GM21737 (cell line): ENCODE measurements around the gene EXD2.
A peak's percentile ranks its signal among the peaks of the same experiment; 100 is the strongest.
"Not testable (repeated sequence)": the region's sequence is repeated elsewhere in the genome, so short reads cannot be mapped to it uniquely, and the experiment has no call there.

Experiments used
- ATAC-seq: cut with Tn5 transposase; IDR thresholded peaks from one replicate; pipeline ENCODE4 v1.9.1; 2021; ENCODE audit warnings: mild to moderate bottlenecking, moderate library complexity; ENCODE audit not compliant: unreplicated experiment

Gene EXD2

GRCh38 chr14:69191340-69192111, at the start of gene EXD2:
EXD2 (plus strand) TSS chr14:69191498; CDS start chr14:69209471, 17,973 bp downstream.
- ATAC-seq, result peak; percentile 84

- no peak for ATAC-seq
These were observed 49.7 kb upstream of the EXD2 start for GRCh38 chr14:69141550-69141949.

- ATAC-seq, result no peak
These were observed 49.2 kb upstream of the EXD2 start for GRCh38 chr14:69142101-69142500.

DNA sequence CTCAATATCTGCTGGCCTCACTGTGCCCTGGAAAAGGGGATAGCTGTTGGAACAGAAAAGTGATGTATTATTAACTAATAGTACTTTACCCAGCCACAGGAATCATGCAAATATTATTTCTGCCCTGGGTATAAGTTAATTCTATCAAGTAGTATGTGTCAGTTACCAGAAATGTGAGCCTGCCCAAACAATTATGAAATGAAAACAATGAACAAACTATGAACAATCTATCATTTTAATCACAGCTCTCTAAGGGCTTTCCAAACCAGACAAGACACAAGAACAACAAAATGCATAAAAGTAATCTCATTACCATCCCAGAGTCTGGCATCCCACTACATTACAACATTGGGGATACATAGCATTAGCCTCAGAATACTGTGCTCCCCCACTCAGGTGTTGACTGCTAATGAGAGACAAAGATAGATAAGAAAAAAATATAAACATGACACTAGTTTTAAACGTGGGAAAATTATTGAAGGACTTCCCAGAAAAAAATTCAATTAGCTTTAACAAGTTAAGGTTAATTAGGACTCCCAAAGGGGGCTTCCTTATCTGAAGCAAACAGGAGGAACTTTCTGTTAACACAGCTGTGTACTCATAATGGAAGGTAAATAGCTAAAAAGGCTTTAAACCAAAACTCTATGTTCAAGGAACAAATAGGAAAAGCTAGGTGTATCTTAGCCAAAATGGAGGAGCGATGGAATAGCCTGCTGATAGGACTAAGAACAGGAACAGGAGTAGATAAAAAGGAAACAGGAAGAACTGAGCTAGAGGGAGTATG, 41.6 kb upstream of the EXD2 start:
- no peak for ATAC-seq

DNA sequence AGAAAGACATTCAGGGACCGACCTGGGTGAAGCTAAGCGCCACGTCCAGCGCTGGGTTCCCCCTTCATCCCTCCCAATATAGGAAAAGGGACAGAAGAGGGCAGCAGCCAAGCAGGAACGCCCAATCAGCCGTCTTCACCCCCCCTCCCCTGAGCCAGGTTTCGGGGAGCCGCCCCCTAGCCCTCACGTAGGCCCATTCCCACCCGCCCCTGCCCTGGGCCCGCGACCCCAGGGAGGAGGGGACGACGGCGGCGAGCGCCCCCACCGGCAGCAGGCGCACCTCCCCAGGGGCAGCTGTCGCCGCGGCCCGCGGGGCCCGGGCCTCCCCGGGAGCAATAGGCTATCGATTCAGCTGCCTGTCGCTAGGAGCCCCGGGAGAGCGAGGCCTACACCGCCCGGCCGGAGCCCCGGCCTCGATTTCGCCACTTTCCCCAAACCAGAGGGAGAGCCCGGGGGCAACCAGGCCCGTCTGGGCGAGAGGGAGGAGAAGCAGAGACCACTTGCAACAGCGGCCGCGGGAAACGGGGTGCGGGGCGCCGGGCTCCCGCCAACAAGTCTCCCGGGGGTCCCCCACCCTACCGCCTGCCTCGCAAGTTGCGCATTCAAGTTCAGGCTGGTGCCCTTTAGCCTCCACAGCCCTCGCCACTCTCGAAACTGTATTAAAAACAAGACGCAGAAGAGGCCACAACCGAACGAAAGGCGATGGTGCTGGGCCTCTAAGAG, 39.7 kb upstream of the EXD2 start:
- ATAC-seq, result peak; percentile 54

DNA sequence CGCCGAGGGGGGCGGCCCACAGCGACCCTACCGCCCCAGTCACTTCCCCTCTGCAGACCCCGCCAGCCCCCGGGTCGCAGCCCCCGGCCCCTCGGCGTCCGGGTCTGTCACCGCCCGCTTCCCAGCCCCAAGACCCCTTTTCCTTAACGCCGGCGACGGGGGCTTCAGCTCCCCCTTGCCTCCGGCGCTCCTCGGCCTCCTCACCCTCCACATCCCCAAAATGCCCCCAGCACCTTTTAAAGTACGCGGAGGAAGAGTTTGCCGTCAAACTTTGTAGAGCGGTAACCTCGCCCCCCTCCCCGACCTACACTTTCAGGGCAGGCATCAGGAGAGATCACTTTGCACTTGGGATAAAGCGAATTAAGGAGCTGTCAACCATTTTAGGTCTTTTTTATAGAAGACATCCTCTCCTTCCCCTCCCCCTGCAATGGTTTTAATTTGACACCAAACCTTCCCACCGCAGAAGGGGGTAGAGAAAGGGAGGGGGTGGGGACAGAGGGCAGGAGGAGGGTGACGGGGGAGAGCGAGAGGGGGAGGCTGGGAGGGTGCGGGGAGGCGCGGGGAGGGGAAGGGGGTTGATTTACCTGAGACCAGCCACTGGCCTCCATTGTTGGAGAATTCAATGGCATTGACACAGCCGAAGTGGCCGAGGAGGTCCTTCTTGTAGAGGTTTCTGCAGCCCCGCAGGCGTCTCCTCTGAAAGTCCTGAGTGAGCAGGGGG, 39.0 kb upstream of the EXD2 start:
- ATAC-seq, result no peak

GRCh38 chr14:69152902-69153151, 38.5 kb upstream of the EXD2 start, which contains the start of gene DCAF5:
DCAF5 (minus strand) TSS chr14:69153119; CDS start chr14:69152978, 141 bp downstream.
- no peak for ATAC-seq

DNA sequence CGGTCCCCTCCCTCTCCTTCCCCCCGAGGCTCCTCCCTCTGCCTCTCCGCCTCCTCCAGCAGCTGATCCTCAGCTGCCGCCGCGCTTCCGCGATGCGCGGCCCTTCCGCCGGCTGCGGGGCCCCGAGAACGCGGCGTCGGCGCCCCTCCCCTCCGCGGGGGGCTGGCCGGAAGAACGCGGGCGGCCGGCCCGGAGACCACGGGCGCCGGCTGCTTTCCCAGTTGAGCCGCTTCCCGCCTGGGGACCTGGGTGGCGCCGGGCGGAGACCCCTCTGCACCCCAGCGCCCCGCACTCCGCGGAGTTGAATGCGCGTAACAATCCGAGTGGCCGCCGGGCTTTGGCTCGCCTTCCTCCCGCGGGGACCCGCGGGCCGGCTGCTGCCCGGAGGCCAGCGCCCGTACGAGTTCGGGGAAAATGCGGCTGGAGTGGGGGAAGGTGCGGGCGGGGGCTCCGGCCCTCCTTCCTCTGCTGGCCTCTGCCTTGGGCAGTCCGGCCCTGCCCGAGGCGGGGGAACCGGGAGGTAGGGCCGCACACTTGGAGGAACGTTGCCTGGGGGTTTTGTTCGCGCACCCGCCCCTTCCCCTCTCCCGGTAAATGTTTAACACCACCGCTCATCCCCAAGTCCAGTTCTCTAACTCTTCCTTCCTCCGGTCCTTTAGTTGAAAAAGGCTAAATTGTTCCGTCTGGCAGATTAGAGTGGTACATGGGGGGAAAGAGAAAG, 38.0 kb upstream of the EXD2 start:
- ATAC-seq, result peak; percentile 77

DNA sequence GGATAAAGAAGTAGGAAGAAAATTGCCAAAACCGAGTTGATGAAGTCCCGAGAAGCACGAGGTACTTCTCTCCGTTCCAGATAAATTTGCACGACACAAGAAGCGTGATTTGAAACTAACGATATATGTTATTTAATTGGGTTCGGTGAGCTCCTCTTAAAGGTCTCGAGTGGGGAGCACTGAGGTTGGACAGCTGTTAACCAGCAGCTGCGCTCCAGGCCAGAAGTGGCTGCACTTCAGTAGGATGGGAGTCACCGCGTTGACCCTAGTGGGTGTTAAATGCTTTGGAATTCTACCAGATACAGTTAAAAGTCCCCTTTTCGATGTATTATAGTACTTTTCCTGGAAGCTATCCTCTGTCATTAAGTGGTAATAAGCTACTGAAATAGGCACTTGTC, 37.4 kb upstream of the EXD2 start:
- no peak for ATAC-seq

- no peak for ATAC-seq
These were observed 36.5 kb upstream of the EXD2 start for GRCh38 chr14:69154779-69155178.

DNA sequence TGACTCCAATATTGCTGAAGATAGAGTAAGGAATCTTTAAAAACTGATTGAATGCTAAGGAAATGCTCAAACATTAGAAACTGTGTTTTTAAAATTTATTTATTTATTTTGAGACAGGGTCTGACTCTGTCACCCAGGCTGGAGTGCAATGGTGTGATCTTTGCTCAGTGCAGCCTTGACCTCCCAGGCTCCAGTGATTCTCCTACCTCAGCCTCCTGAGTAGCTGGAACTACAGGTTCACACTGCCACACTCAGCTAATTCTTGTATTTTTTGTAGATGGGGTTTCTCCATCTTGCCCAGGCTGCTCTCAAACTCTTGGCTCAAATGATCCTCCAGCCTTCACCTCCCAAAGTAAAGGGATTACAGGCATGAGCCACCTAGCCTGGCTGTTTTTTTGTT, 35.1 kb upstream of the EXD2 start:
- ATAC-seq, result no peak

DNA sequence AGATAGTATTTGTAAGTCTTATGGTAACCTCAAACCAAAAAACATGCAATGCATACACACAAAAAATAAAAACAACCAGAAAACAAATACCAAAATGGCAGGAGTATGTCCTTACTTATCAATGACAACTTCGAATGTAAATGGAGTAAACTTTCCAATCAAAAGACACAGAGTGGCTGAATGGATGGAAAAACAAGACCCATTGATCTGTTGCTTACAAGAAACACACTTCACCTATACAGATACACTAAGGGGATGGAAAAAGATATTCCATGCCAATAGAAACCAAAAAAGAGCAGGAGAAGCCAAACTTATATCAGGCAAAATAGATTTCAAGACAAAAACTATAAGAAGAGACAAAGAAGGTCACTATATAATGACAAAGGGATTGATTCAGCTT, 29.7 kb upstream of the EXD2 start:
- ATAC-seq, result no peak

- ATAC-seq, result not testable (repeated sequence)
These were observed 25.5 kb upstream of the EXD2 start for GRCh38 chr14:69165787-69166186.

- ATAC-seq, result no peak
These were observed 20.5 kb upstream of the EXD2 start for GRCh38 chr14:69170839-69171238.

- no peak for ATAC-seq
These were observed 19.7 kb upstream of the EXD2 start for GRCh38 chr14:69171569-69171968.

DNA sequence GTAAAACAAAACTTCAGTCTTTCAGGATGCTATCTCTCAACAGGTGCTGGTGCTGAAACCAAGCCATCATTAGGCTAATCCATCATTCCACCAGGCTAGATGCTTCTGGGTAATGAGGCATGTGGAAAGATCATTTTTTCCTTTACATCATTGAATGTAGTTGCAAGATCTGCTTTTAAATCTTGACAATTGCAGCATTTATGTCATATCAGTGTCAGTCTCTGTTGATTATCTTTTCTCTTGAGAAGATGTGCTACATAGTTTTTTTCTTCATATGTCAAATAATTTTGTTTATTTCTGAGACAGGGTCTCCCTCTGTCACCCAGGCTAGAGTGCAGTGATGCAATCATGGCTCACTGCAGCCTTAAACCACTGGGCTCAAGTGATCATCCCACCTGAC, 16.2 kb upstream of the EXD2 start:
- ATAC-seq, result no peak

- no peak for ATAC-seq
These were observed 9.8 kb upstream of the EXD2 start for GRCh38 chr14:69181491-69181890.

DNA sequence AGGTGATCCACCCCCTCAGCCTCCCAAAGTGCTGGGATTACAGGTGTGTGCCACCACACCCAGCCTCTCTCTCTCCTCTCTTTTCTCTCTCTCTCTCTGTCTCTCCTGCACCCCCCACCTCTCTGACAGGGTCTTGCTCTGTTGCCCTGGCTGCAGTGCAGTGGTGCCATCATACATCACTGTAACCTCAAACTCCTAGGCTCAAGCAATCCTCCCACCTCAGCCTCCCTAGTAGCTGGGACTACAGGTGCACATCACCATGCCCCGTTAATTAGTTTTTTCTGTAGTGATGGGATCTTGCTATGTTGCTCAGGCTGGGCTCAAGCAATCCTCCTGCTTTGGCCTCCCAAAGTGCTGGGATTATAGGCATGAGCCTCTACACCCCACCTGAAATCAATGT, 8.7 kb upstream of the EXD2 start:
- ATAC-seq, result not testable (repeated sequence)

DNA sequence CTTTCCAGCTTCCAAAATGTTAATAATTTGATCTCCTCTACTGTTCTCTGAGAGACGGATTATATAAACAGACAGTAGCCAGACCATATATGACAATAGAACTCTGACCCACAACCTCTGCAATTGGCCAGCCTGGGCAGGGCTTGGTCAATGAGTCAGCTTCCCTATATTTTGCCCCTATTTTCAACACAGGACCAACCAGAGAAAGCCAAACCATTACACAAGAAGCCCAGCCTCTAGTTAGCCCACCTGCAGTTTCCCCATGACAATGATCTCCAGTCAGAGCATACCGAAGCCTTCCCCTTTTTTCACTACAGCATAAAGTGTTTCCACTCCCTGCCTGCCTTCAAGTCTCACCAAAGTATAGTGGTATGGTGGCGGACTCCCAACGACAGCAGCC, 7.6 kb upstream of the EXD2 start:
- no peak for ATAC-seq

- no peak for ATAC-seq
These were observed 1.1 kb upstream of the EXD2 start for GRCh38 chr14:69190191-69190590.

- ATAC-seq, result no peak
These were observed 2.4 kb downstream of the EXD2 start for GRCh38 chr14:69193721-69194120.
